Neural cell (in vitro differentiated cells): Measurements from ENCODE around the gene ATP2B2.

Experiments used
- EP300 ChIP-seq: fragments of 450-650 bp; conservative IDR thresholded peaks from 2 replicates; pipeline ENCODE4 v1.6.1; 2014; ENCODE audit warnings: antibody characterized with exemption, mild to moderate bottlenecking, moderate library complexity; ENCODE audit not compliant: poor library complexity, severe bottlenecking
- EZH2 ChIP-seq: fragments of 200-600, 300-800 bp; shearing (Covaris generic), sonication (generic); IDR thresholded peaks from 2 replicates; pipeline ENCODE4 v1.6.1; 2014; ENCODE audit warnings: antibody characterized with exemption, low read length, borderline replicate concordance, mild to moderate bottlenecking; ENCODE audit not compliant: insufficient read depth, poor library complexity, severe bottlenecking
- MXI1 ChIP-seq: fragments of 450-650 bp; conservative IDR thresholded peaks from 2 replicates; pipeline ENCODE4 v1.6.1; 2014; ENCODE audit warnings: antibody characterized with exemption, mild to moderate bottlenecking; ENCODE audit not compliant: poor library complexity, severe bottlenecking
- SMC3 ChIP-seq: fragments of 450-650 bp; conservative IDR thresholded peaks from 2 replicates; pipeline ENCODE4 v1.6.1; 2014; ENCODE audit warnings: antibody characterized with exemption, mild to moderate bottlenecking, moderate library complexity; ENCODE audit not compliant: poor library complexity
- TAF1 ChIP-seq: IDR thresholded peaks from 2 replicates; pipeline ENCODE4 v1.6.1; 2012; ENCODE audit warnings: low read depth
- TF ChIP-seq, protein P1 (sequence below): fragments of 450-650 bp; IDR thresholded peaks from 2 replicates; pipeline ENCODE4 v1.5.1; 2014; ENCODE audit warnings: antibody characterized with exemption, mild to moderate bottlenecking, moderate library complexity; ENCODE audit not compliant: poor library complexity, severe bottlenecking

DNA sequence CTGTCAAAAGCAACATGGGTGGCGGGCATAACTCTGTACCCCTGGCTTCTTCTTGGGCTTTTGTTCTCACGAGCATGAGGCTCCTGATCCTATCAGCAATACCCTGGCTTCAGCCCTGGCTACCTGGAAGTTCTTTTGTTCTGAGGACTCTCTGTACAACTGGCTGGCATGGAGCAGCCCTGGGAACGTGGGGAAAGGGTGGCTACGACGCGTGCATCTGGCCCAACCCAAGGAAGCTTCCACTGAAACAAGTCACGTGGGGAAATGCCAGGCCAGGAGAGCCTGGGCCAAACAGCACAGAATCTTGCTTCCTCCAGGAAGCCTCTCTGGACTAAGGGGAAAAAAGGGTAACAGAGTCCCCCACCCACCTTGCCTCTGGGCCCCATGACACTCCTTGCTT, 22.7 kb upstream of the ATP2B2 start:
- TF ChIP-seq EZH2: no peak
- TF ChIP-seq, protein P1, sequence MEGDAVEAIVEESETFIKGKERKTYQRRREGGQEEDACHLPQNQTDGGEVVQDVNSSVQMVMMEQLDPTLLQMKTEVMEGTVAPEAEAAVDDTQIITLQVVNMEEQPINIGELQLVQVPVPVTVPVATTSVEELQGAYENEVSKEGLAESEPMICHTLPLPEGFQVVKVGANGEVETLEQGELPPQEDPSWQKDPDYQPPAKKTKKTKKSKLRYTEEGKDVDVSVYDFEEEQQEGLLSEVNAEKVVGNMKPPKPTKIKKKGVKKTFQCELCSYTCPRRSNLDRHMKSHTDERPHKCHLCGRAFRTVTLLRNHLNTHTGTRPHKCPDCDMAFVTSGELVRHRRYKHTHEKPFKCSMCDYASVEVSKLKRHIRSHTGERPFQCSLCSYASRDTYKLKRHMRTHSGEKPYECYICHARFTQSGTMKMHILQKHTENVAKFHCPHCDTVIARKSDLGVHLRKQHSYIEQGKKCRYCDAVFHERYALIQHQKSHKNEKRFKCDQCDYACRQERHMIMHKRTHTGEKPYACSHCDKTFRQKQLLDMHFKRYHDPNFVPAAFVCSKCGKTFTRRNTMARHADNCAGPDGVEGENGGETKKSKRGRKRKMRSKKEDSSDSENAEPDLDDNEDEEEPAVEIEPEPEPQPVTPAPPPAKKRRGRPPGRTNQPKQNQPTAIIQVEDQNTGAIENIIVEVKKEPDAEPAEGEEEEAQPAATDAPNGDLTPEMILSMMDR: no peak
- no peak for TF ChIP-seq EP300
- TF ChIP-seq TAF1: no peak
- no peak for TF ChIP-seq MXI1
- no peak for TF ChIP-seq SMC3
